GM19025 (cell line): ENCODE results near the gene PTPRK.

Experiments used
- ATAC-seq: cut with Tn5 transposase; IDR thresholded peaks from one replicate; pipeline ENCODE4 v1.9.1; 2021; ENCODE audit warnings: mild to moderate bottlenecking, low read depth, moderate library complexity; ENCODE audit not compliant: unreplicated experiment

The PTPRK gene

GRCh38 chr6:128517124-128517523 is 3.3 kb downstream of the PTPRK start:
- no peak for ATAC-seq

GRCh38 chr6:128516514-128516898 is 3.9 kb downstream of the PTPRK start:
- no peak for ATAC-seq

GRCh38 chr6:128515550-128516513 is 4.6 kb downstream of the PTPRK start:
- ATAC-seq, result no peak

- no peak for ATAC-seq
Measured at GRCh38 chr6:128513878-128514277, 6.5 kb downstream of the PTPRK start.

GRCh38 chr6:128512296-128512695 is 8.1 kb downstream of the PTPRK start:
- ATAC-seq, result no peak

GRCh38 chr6:128511506-128511905 is 8.9 kb downstream of the PTPRK start:
- ATAC-seq, result peak; percentile 68

- ATAC-seq, result no peak
Measured at GRCh38 chr6:128509709-128510108, 10.7 kb downstream of the PTPRK start.

- no peak for ATAC-seq
Measured at GRCh38 chr6:128508588-128509296, 11.7 kb downstream of the PTPRK start.

- no peak for ATAC-seq
Measured at GRCh38 chr6:128507337-128508310, 12.8 kb downstream of the PTPRK start.

GRCh38 chr6:128505603-128506002 is 14.8 kb downstream of the PTPRK start:
- ATAC-seq, result no peak

GRCh38 chr6:128504003-128504654 is 16.3 kb downstream of the PTPRK start:
- no peak for ATAC-seq

GRCh38 chr6:128500749-128501600 is 19.4 kb downstream of the PTPRK start:
- ATAC-seq, result no peak

GRCh38 chr6:128500014-128500413 is 20.4 kb downstream of the PTPRK start:
- no peak for ATAC-seq

GRCh38 chr6:128499079-128499731 is 21.2 kb downstream of the PTPRK start:
- ATAC-seq, result no peak

- ATAC-seq, result no peak
Measured at GRCh38 chr6:128498234-128498633, 22.2 kb downstream of the PTPRK start.

GRCh38 chr6:128495536-128496333 is 24.7 kb downstream of the PTPRK start:
- no peak for ATAC-seq

- ATAC-seq, result no peak
Measured at GRCh38 chr6:128494440-128494839, 26.0 kb downstream of the PTPRK start.

- peak; percentile 48 for ATAC-seq
Measured at GRCh38 chr6:128493877-128494276, 26.5 kb downstream of the PTPRK start.
